GM19240 (cell line): ENCODE results near the gene IL20RB.

Experiments used
- DNase-seq: peaks from one replicate; pipeline ENCODE4 v3.0.0; 2011; ENCODE audit warnings: low spot score; ENCODE audit not compliant: insufficient read length

The IL20RB gene, protein sequence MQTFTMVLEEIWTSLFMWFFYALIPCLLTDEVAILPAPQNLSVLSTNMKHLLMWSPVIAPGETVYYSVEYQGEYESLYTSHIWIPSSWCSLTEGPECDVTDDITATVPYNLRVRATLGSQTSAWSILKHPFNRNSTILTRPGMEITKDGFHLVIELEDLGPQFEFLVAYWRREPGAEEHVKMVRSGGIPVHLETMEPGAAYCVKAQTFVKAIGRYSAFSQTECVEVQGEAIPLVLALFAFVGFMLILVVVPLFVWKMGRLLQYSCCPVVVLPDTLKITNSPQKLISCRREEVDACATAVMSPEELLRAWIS

DNA sequence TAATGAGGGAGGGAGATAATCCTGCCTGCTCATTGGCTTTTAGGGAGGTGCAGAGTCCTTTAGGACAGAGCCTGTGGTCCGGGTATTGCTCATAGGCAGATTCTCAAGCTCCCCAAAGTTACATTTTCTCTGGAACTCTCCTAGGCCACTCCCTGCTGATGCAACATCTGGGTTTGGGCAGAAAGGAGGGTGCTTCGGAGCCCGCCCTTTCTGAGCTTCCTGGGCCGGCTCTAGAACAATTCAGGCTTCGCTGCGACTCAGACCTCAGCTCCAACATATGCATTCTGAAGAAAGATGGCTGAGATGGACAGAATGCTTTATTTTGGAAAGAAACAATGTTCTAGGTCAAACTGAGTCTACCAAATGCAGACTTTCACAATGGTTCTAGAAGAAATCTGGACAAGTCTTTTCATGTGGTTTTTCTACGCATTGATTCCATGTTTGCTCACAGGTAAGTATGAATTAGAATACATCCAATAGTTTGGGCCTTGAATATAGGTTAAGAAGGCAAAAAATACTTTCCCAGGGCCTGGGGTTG lies at the start of gene IL20RB:
TSS of gene IL20RB (plus strand) at position 233 of the 538 bp plus-strand sequence. CDS start at position 364, 131 bp downstream.
- no peak for DNase-seq

DNA sequence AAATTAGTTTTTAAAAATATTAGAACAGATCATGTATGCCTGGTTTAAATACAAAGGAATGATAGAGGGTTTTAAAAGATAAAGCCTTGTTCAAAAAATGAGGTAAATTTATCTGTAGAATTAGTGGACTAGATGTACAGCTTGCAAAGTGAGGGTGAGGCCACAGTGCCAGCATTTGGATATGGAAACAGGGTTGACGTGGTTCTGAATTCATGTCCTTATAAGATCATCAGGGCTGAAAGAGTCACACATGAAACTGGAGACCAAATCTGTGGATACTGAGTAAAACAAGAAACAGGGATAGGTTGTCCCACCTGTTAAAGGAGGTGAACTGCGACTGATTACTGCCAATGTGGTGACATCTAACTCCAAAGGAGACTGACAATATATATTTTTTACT lies 49.5 kb upstream of the IL20RB start:
- DNase-seq: no peak

DNA sequence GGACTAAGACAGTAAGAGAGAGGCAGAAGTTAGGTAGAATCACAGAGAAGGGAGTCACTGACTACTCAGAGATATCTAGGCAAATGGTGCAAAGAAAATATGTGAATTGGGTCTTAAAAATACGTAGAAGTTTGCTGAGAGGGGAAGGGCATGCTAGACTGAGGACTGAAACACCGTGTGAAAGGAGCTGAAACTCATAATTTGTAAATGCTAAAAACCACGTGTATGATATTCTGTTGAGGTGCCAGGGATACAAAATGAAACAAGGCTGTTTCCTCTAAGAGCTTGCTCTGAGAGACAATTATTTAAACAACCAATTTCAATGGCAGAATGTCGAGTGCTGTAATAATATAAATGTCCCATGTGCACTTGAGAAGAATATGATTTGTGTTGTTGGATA lies 48.6 kb upstream of the IL20RB start:
- no peak for DNase-seq

DNA sequence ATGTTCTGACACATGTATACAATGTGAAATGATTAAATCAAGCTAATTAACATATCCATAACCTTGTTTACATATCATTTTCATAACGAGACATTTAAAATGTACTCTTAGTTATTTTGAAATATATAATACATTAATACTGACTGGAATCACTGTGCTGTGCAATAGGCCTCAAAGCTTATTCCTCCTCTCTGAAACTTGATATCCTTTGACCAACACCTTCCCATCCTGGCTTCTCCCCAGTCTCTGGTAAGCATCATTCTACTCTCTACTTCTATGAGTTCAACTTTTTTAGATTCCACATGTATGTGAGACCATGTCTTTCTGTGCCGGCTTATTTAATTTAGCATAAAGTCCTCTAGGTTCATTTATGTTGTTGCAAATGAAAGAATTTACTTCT lies 47.1 kb upstream of the IL20RB start:
- DNase-seq: no peak

DNA sequence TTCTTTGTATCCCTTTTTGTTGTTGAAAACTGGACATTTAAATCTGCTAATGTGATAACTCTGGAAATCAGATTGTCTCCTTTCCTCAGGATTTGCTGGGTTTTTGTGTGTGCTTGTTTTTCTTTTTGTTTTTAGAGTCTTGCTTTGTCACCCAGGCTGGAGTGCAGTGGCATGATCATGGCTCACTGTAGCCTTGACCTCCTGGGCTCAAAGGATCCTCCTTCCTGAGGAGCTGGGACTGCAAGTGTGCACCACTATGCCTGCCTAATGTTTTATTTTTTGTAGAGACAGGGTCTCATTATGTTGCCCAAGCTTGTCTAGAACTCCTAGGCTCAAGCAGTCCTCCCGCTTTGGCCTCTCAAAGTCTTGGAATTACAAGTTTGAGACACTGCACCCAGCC lies 44.6 kb upstream of the IL20RB start:
- no peak for DNase-seq

DNA sequence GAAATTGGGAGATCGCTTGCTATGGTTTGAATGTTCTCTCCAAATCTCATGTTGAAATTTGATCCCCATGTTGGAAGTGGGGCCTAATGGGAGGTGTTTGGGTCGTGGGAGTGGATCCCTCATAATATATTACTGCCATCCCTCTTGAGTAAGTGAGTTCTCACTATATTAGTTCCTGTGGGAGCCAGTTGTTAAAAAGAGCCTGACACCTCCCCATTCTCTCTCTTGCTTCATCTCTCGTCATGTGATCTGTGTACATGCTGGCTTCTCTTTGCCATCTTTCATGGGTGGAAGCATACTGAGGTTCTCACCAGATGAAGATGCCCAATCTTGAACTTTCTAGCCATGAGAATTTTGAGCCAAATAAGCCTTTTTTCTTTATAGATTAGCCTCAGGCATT lies 43.0 kb upstream of the IL20RB start:
- no peak for DNase-seq

DNA sequence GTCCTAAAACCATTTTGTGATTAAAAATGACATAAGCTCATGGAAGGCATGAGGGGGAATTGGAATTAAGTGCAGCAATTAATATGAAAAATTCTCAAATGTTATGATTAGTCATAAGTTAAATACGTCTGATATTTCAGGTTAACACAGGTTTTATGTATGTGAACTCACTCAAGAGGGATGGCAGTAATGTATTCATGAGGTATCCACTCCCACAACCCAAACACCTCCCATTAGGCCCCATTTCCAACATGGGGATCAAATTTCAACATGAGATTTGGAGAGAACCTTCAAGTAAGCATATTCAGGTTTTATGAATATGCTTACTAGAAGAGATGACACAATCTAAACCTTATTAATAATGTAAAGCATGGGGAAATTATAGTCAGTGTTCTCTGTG lies 41.6 kb upstream of the IL20RB start:
- DNase-seq: no peak

DNA sequence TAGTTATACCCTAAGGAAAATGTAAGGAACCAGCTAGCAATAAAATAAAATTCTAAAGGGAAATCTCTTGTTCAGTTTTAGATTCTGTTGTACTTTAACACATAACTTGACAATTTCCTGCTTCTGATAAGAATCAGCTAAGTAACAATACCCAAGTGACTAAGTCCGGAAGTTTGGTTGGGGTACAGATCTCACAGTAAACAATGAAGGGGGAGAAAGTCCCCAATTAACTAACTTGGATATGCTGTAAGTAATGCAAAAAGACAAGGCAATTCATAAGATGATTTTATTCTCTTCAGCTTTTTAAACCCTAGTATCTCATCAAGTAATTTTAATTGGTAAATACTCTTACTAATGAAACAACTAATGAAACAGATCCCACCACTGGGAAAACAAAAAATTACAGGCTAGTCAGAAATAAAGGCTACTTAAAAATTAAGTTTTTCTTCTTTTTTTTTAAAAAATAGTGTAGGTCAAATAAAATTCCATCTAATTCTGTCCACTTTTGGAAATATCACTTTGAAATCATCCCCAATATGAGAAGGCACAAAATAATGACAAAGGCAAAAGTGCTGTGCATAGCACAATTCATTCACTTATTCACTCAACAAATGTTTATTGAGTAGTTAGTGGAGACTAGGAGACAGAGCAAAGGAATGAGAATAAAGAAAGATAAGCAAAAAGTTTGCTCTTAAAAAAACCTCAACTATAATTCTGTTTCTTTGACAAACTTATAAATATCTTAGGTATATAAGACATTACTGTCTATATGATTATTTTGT lies 37.8 kb upstream of the IL20RB start:
- DNase-seq: no peak

DNA sequence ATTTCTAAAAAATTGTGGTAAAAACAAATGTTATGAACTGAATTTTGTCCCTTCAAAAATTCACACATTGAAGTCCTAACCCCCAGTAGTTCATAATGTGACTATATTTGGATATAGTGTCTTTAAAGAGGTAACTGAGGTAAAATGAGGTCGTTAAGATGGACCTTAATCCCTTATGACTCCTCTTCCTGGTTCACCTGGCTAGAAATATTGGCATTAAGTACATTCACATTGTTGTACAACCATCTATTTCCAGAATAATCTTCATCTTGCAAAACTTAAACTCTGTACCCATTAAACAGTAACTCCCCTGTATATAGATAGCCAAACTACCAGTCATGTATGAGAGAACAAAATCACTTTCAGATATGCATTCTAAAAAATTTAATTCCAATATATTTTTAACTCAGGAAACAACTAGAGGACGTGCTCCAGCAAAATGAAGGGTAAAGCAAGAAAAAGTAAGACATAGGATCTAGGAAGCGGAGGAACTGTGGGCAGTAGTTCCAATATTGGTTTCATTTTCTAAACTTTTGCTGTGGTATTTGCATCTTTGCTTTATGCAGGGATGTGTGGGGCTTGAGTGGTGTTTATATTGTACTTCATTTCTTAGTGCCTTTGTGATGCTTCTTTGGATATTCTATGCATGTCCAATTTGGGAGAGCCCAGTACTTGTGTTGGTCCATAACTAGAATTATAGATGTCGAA lies 36.7 kb upstream of the IL20RB start:
- DNase-seq: no peak

DNA sequence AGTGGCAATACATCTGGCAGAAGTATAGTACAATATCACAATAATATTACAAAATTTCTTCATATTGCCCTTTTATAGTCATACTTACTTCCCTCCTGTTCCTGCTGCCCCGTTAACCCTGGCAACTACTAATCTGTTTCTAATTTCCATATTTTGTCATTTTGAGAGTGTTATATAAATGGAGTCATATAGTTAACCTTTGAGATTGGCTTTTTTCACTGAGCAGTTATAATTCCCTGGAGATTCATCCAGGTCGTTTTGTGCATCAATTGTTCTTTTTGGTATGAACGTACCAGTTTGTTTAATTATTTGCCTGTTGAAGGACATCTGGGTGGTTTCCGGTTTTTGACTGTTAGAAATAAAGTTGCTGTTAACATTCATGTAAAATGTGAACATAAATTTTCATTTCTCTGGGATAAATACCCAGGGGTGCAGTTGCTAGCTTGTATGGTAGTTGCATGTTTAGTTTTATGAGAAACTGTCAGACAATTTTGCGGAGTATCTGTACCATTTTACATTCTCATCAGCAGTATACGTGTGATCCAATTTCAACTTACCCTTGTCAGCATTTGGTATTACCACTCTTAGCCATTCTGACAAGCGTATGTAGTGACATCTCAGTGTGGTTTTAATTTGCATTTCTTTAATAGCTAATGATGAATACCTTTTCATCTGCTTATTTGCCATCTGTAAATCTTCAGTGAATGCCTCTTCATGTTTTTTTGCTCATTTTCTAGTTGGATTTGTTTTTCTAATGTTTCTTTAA lies 32.2 kb upstream of the IL20RB start:
- DNase-seq: no peak

DNA sequence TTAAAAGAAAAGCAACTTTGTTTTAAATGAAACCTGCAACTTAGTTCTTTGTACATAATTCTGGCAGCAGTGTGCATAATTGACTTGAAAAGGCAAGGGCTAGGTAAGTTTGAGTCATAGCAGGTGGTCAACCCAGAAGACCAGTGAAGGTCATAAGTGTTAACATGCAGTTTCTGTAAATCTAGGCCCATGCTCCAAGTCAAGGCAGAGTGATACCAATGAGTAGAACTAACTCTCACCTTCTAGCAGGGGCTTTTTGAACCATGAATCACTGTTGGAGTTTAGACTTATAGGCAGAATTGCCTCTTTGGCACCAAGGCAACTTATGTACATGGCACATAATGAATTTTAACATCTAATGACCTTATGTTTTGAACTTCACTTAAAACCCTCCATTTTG lies 29.5 kb upstream of the IL20RB start:
- DNase-seq: no peak

DNA sequence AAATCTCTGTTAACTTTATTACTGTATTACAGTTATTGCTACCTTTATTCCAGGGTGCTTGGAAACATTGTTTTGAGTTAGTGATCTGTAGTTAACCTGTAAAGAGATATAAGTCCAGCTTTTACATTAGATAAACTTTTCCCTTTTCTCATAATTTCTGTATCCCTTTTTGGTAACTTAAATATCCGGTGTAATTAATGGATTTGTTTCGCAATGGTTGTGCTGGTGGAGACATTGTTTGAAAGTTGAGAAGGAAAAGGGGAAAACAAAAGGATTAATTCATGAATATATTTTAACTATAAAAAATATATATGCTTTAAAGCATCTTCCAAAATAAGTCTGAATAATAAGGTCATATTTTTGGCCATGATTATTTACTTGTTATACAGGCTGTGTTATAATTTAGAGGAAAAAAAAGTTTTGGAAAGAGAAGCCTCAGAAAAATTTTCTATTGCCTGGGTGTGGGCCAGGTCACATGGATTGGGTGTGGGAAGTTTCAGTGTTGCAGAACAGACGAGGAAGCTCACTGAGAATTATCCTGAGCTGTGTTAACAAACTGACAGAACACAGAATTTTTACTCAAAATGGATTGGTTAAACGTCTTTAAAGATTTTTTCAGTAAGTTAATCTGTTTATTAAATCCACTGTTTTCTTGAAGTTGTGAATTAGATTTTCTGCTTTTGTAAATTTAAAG lies 27.7 kb upstream of the IL20RB start:
- DNase-seq: no peak

DNA sequence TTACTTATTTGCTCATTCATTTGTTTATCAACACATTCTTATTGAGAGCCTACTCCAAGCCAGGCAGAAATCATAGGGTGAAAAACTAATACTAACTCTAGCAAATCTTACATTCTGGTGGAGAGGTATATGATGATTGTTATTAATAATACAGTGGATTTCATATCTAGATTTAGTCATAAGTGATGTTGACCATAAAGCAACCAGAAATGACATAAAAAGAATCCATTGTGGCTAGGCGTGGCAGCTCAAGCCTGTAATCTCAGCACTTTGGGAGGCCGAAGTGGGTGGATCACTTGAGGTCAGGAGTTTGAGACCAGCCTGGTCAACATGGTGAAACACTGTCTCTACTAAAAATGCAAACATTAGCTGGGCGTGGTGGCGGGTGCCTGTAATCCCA lies 26.2 kb upstream of the IL20RB start:
- DNase-seq: no peak

DNA sequence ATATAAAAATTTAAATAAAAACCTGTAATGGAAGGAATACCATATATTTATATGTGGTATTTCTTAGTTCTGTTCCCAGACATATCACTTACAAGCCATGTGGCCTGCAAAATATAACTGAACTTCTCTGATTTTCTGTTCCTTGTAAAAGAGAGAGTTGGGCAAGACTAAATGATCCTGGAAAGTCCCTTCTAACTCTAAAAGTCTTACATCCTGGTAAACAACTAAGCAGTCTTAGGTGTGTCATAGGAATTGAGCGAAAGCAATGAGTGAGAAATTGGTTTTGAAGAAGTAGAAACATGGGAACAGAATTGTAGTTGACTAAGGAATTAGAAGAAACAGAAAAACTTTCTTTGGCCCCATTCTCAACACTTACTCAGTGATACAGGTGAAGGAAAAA lies 25.3 kb upstream of the IL20RB start:
- DNase-seq: no peak

DNA sequence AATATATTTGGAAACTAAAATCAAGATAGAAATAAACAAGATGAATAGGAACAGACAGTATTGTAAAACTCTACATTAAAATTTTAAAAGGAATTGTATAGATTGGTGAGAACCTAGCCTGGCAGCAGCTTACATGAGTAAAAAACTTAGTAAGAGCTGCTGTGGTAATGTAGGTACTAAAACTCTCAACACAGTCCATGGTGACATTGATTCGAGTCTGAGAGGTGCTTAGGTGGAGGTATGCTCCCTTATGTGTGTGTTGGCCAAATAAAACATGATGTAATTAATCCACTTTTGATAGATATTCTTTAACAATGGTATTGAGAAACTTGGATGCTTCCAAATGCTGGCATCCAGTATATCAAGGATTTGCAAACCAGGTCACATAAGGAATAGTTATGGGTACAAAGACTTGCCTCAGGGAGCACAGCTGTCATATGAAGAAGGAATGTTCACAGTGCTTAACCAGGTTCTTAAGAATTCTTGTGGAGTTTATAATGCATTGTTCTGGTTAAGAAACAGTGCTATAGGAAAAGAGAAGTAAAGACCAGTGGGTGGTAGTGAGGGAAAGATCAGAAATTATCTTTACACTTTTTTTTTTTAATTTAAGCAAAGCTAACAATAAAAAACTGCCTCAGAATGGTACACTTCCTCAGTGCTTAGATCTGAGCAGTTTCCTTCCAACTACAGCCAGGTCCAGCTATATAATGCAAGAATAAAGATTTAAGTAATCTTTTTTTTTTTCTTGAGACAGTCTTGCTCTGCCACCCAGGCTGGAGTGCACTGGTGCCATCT lies 24.6 kb upstream of the IL20RB start:
- DNase-seq: no peak

DNA sequence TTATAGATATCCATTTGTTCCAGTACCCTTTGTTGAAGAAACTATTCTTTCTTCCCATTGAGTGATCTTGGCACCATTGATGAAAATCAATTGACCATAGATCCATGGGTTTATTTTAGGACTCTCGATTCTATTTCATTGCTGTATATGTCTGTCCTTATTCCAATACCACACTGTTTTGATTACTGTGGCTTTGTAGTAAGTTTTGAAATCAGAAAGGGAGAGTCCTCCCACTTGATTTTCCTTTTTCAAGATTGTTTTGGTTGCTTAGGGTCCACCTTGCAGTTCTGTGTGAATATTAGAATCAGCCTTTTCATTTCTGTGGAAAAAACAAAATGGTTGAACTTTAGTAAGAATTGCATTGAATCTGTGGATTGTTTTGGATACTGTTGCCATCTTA lies 20.6 kb upstream of the IL20RB start:
- DNase-seq: no peak

DNA sequence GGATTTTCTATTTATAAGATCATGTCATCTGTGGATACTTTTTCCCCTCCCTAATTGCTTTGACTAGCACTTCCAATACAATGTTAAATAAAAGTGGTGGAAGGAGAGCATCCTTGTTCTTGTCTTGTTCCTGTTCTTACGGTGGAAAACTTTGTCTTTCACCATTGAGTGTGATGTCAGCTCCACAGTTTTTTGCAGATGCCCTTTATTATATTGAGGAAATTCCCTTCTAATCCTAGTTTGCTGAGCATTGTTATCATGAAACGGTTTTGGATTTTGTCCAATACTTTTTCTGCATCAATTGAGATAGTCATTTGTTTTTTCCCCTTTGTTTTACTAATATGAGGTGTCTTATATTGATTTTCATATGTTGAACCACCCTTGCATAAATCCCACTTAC lies 19.9 kb upstream of the IL20RB start:
- DNase-seq: no peak

DNA sequence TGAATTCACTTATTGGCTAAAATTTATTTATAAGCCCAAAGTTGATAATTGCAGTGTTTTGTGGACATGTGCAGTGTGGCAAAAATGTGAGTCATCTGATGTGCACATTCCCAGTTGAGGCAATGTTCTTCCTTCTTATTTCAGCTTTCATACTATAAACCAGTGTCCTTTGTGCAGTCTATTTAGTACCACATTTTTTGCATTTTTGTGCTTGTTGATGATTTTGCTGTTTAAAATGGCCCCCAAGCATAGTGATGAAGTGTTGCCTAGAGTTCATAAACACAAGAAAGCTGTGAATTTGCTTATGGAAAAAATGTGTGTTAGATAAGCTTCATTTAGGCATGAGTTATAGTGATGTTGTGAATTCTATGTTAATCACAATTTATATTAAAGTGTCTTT lies 19.4 kb upstream of the IL20RB start:
- DNase-seq: no peak

DNA sequence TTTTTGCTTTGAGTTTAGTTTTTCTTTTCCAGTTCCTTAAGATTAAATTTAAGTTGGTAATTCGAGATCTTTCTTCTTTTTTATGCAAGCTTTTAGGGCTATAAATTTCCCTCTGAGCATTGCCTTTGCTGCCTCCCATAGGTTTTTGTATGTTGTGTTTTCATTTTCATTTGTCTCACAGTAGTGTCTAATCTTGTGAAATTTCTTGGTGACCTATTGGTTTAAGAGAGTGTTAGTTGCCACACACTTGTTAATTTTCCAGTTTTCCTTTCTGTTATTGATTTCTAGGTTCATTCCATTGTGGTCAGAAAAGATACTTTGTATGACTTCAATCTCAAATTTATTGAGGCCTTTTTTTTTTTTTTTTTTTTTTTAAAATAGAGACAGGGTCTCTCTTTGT lies 18.3 kb upstream of the IL20RB start:
- DNase-seq: no peak

DNA sequence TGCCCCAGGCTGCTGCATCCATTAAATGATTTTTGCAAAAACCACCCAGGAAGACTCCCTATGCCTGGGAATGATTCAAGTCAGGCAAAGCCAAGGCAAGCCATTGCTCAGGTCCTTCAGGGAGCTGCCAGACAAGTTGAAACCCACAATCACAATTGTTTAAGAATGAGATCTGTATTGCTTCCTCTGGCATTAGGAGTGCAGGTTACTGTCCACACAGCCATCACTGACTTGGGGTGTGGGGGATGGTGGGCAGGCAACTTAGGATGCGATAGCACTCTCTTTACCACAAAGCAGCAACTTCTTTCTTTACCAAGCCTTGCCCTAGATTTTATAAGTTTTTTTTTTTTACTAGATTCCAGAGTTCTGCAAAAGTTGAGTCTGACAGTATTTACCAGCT lies 15.0 kb upstream of the IL20RB start:
- DNase-seq: no peak
